ENCODE measurements around the gene WDR49. TPM values are rescaled to one million over a fixed set of nuclear protein-coding genes. Genes with fewer than 3 reads are reported as not detected.

The WDR49 gene
- total RNA-seq, 2 donors from 2014 or later = 0.59 TPM; not detected in 1

DNA sequence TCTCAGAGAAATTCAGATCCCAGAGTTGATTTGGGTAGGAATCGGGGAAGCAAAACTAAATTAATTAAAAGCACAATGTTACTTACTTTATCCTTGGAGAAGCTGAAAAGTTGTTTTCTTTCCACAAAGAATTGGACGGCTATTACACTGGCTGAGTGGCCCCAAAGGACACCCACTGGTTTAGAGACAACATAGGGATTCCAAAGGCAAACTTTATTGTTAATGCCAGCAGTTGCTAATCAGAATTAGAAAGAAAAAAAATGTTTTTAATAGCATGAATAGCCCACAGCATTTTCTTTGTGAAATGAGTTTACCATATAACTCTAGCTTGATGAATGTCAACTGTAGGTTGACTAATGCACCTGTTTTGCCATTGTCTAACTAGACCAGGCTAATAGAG, 51.7 kb downstream of the WDR49 start:
- ATAC-seq (no peak), DNase-seq (ENCODE audit: low spot score) (no peak)
- H3K27me3 Mint-ChIP-seq = peaks cover 0 to 8% of the 10 kb centered on the region in 2 donors
- H3K36me3 Mint-ChIP-seq = no peaks in the 10 kb centered on the region
- no peak overlapping the region for H3K27ac Mint-ChIP-seq
- no peaks in the 10 kb centered on the region for H3K9me3 Mint-ChIP-seq
- H3K4me3 Mint-ChIP-seq = no peak overlapping the region
- no peaks in the 10 kb centered on the region for H3K4me1 Mint-ChIP-seq (ENCODE audit: low read depth in 2 of 2)

DNA sequence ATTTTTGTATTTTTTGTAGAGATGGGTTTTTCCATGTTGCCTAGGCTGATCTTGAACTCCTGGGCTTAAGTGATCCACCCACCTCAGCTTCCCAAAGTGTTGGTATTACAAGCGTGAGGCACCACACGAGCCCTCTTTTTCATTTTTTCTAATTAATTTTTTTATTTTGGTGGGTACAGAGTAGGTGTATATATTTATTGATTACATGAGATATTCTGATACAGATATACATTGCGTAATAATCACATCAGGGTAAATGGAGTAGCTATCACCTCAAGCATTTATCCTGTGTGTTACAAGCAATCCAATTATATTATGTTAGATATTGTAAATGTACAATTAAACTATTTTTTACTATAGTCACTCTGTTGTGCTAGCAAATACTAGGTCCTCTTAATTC, 66.1 kb downstream of the WDR49 start:
- Mint-ChIP-seq H3K27me3 (peaks cover 0 to 7% of the 10 kb centered on the region in 2 donors), H3K36me3 (no peaks in the 10 kb centered on the region), H3K4me1 (ENCODE audit: low read depth in 2 of 2) (no peaks in the 10 kb centered on the region), H3K9me3 (no peaks in the 10 kb centered on the region), H3K4me3 (no peak overlapping the region), H3K27ac (no peak overlapping the region)
- DNase-seq (ENCODE audit: low spot score) (no peak), ATAC-seq (no peak)

DNA sequence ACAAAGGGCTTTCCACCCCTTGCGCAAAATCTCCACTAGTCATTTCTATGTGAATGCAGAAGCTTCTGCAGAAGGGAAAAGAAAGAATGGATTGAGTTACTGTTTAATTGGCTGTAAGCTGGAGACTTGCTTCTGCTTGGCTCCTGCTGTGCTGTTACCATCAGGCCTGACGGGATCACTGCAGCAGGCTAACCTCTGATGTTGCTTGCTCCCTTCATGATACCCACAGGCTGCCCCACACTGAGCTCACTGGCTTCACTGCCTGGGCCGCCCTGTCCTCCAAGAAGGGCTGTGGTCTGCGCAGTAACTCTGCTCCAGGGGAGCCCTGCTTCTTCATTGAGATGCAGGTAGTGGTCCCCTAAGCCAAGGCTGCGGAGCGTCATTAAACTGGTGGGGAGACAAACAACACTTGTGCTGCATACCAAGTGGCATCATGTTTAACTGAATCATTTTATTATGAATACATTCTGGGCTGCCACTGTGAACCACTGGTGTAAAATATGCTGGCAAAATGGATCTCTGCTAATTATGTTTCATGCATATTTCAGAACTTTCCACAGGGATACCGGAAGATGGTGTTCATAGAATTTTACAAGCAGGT, 78.6 kb downstream of the WDR49 start:
- H3K36me3 Mint-ChIP-seq = no peaks in the 10 kb centered on the region
- no peaks in the 10 kb centered on the region for H3K9me3 Mint-ChIP-seq
- DNase-seq (ENCODE audit: low spot score) = no peak
- peaks cover 0 to 8% of the 10 kb centered on the region in 2 donors for H3K27me3 Mint-ChIP-seq
- no peak overlapping the region for H3K27ac Mint-ChIP-seq
- no peaks in the 10 kb centered on the region for H3K4me1 Mint-ChIP-seq (ENCODE audit: low read depth in 2 of 2)
- H3K4me3 Mint-ChIP-seq = no peak overlapping the region
- ATAC-seq = no peak

DNA sequence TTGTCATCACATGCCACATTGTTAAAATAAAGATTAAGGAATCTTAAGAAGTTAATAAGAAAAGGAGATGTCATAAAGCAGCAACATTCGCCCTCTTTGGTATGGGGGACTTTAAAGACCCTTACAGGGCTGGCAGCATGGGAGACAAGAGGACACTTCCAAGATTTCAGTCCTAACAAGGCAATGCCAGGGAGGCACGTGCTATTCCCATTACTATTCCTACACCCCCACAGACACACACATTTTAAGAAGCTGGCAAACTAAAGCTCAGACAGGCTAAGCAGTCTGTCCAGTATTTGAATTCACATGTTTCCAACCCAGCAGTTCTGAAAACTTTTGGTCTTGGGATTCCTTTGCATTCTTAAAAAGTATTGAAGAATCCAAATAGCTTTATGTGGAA, 80.8 kb downstream of the WDR49 start:
- Mint-ChIP-seq H3K9me3 (no peaks in the 10 kb centered on the region), H3K4me1 (ENCODE audit: low read depth in 2 of 2) (no peaks in the 10 kb centered on the region), H3K4me3 (no peak overlapping the region), H3K27ac (no peak overlapping the region), H3K36me3 (no peaks in the 10 kb centered on the region), H3K27me3 (peaks cover 0 to 8% of the 10 kb centered on the region in 2 donors)
- ATAC-seq = no peak
- no peak for DNase-seq (ENCODE audit: low spot score)

DNA sequence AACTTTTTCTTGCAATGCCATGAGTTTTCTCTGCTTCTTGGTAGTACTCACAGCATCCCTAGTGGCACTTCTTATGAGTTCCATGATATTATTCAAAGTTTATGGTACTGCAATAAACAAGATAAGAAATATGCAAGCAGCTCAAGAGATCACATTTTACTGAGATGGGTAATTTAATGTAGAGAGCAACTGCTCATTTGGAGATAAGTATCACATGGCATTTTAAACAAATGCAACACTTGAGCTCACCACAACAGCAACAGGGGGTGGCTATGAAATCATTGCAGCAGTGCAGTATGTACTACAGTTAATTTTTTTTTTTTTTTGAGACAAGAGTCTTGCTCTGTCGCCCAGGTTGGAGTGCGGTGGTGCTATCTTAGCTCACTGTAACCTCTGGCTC, 85.1 kb downstream of the WDR49 start:
- peaks cover 0 to 8% of the 10 kb centered on the region in 2 donors for H3K27me3 Mint-ChIP-seq
- no peaks in the 10 kb centered on the region for H3K9me3 Mint-ChIP-seq
- no peak for ATAC-seq
- H3K4me1 Mint-ChIP-seq (ENCODE audit: low read depth in 2 of 2) = no peaks in the 10 kb centered on the region
- no peak for DNase-seq (ENCODE audit: low spot score)
- no peaks in the 10 kb centered on the region for H3K36me3 Mint-ChIP-seq
- no peak overlapping the region for H3K27ac Mint-ChIP-seq
- H3K4me3 Mint-ChIP-seq = no peak overlapping the region

DNA sequence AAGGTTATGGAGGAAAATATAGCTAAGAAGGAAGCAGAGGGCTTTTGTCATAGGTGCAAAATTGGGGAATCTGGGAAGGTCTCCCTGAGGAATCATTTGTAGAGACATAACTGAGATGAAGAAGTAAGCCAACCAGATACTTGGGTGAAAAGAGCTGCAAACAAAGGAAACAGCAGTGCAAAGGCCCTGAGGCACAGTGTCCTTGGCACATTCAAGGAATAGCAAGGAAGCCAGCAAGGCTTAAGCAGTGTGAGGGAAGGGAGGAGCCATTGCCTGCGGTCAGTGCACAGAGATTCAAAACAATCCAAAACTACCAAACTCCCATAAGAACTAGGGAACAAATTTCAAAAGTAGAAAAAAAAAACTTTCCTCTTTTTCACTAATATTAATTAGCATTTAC, 88.3 kb downstream of the WDR49 start:
- no peaks in the 10 kb centered on the region for H3K9me3 Mint-ChIP-seq
- ATAC-seq = no peak
- no peak overlapping the region for H3K27ac Mint-ChIP-seq
- H3K27me3 Mint-ChIP-seq = no peaks in the 10 kb centered on the region
- H3K4me1 Mint-ChIP-seq (ENCODE audit: low read depth in 2 of 2) = no peaks in the 10 kb centered on the region
- DNase-seq (ENCODE audit: low spot score) = no peak
- no peak overlapping the region for H3K4me3 Mint-ChIP-seq
- no peaks in the 10 kb centered on the region for H3K36me3 Mint-ChIP-seq

DNA sequence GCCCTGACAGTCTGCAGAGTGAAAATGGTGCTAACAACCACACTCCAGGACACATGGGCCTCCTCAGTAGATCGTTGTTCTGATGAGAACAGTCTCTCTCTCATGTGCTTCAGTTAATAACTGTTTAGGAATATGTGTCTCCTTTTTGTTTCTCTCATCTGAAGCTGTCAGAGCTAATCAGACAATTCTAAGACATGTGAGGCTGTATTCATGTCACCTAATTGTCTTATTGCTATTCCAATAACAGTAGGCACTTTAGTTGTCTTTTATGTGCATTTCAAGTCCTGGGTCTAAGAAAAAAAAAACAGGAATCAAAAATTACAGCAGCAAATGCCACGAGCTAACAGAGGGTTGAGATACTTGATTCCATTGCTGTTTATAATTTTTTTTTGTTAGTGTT, 89.1 kb downstream of the WDR49 start:
- H3K4me1 Mint-ChIP-seq (ENCODE audit: low read depth in 2 of 2) = no peaks in the 10 kb centered on the region
- DNase-seq (ENCODE audit: low spot score) (no peak), ATAC-seq (no peak)
- H3K27me3 Mint-ChIP-seq = no peaks in the 10 kb centered on the region
- H3K27ac Mint-ChIP-seq = no peak overlapping the region
- H3K9me3 Mint-ChIP-seq = no peaks in the 10 kb centered on the region
- no peaks in the 10 kb centered on the region for H3K36me3 Mint-ChIP-seq
- H3K4me3 Mint-ChIP-seq = no peak overlapping the region

DNA sequence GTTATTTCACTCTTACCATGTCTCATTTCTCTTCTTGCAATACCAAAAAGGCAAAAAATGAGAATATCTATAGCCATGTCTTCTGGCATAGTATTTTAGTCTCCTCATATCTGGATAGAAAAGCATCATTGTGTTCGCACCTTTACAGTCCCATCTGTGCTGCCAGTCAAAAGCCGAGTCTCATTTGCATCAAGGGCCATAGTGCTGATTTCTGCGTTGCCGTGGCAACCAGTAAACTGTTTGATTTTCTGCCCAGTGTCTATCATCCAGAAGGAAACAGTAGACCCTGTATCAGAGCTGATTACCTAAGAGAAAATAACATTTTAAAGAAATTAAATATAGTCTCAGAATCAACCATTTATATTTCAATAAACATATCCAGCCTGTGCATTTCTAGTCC, 93.8 kb downstream of the WDR49 start:
- no peak for DNase-seq (ENCODE audit: low spot score)
- H3K4me3 Mint-ChIP-seq = no peak overlapping the region
- H3K27ac Mint-ChIP-seq = no peak overlapping the region
- H3K9me3 Mint-ChIP-seq = no peaks in the 10 kb centered on the region
- no peak for ATAC-seq
- peaks cover 0 to 7% of the 10 kb centered on the region in 2 donors for H3K27me3 Mint-ChIP-seq
- no peaks in the 10 kb centered on the region for H3K36me3 Mint-ChIP-seq
- H3K4me1 Mint-ChIP-seq (ENCODE audit: low read depth in 2 of 2) = no peaks in the 10 kb centered on the region

DNA sequence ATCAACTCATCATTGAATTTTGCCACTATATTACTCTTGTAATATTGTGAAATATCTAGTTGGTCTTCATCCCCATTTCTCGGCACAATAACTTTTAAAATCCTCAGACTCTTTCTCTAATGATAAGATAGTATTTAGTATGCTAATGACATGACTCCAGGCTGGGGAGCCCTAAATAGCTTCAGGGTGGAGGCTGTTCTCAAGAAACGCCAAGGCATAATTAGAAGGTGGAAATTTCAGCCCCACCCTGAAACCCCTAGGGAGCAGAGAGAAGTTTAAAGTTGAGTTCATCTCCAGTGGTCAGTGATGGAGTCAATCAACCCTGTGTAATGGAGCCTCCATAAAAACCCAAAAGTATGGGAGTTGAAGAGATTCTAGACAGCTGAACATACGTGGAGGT, 98.8 kb downstream of the WDR49 start:
- Mint-ChIP-seq H3K4me1 (ENCODE audit: low read depth in 2 of 2) (no peaks in the 10 kb centered on the region), H3K4me3 (no peak overlapping the region), H3K9me3 (no peaks in the 10 kb centered on the region), H3K27ac (no peak overlapping the region), H3K27me3 (peaks cover 0 to 7% of the 10 kb centered on the region in 2 donors), H3K36me3 (no peaks in the 10 kb centered on the region)
- ATAC-seq (no peak), DNase-seq (ENCODE audit: low spot score) (no peak)

DNA sequence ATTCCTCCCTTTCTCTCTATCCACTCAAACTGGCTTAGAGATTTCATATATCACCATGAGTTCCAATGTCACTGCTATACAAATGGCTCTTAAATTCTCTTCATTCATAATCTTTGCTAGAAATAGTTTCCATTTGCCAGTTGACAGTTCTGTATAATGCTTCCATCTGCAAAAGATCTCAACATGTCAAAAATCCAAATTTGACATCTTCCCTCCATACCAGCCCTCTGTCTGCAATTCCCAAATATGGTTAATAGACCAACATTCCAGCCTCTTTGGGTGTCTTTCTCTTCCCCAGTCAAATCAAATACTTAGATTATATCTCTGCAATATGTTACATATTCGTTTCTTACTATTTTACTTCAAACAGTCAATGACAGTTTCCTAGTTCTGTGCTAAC, 115.7 kb downstream of the WDR49 start:
- Mint-ChIP-seq H3K27ac (no peak overlapping the region), H3K4me3 (no peak overlapping the region), H3K9me3 (peaks cover 10% of the 10 kb centered on the region), H3K4me1 (ENCODE audit: low read depth in 2 of 2) (no peaks in the 10 kb centered on the region), H3K36me3 (peaks cover 5% of the 10 kb centered on the region), H3K27me3 (no peaks in the 10 kb centered on the region)
- ATAC-seq (no peak), DNase-seq (ENCODE audit: low spot score) (no peak)

DNA sequence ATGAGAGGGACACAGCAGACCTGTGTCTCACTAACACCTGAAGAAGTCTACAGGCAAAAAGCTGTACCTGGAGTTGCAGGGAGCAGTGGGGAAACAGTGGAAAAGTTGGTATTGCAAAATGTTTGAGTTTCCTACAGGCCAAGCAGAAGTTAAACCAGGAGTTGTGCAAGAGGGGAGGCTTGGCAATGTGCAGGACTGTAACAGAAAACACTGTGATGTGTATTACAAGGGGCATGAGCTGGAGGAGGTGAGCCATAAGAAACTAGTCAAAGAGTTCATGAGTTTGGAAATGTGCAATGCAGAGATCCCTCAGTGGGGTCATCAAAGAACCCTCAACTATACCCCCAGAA, 132.8 kb downstream of the WDR49 start:
- DNase-seq (ENCODE audit: low spot score) (no peak), ATAC-seq (no peak)
- peaks cover 3% of the 10 kb centered on the region for H3K9me3 Mint-ChIP-seq
- H3K4me3 Mint-ChIP-seq = no peak overlapping the region
- H3K4me1 Mint-ChIP-seq (ENCODE audit: low read depth in 2 of 2) = no peaks in the 10 kb centered on the region
- no peak overlapping the region for H3K27ac Mint-ChIP-seq
- H3K36me3 Mint-ChIP-seq = no peaks in the 10 kb centered on the region
- H3K27me3 Mint-ChIP-seq = no peaks in the 10 kb centered on the region

DNA sequence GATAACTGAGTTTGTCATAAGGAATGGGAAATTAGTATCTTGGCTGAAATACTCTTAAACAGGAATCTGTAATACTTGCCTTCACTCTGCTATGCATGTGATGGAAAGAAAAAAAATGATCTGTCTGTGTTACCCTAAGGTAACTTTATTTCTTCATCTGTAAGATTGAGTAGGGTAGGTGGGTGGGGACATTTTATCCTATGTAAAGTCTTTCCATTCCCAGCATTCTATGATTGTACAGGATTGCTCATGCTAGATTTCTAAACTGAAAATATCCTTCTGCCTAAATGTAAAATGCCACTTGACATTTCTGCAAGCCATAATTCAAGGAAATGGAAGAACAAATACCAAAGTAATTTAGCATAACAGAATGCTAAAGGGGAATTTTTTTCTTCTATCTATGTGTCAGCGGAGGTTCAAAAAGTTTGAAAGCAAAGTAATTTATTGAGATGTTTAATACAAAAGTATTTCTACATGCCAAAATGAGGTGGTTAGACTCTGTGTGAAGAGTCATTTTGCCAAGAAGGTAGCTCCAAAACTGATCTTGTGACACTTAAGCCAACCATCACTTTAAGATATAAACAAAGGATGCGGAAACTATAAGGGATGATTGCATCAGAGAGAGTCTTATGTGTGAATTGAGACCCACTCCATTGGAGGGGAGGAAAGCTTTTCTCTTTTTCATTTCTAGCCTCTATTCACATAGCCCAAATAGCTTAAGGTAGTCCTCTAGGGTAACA, 133.3 kb downstream of the WDR49 start:
- Mint-ChIP-seq H3K27me3 (no peaks in the 10 kb centered on the region), H3K4me1 (ENCODE audit: low read depth in 2 of 2) (no peaks in the 10 kb centered on the region), H3K36me3 (no peaks in the 10 kb centered on the region), H3K9me3 (peaks cover 3% of the 10 kb centered on the region), H3K27ac (no peak overlapping the region), H3K4me3 (no peak overlapping the region)
- ATAC-seq (no peak), DNase-seq (ENCODE audit: low spot score) (no peak)

DNA sequence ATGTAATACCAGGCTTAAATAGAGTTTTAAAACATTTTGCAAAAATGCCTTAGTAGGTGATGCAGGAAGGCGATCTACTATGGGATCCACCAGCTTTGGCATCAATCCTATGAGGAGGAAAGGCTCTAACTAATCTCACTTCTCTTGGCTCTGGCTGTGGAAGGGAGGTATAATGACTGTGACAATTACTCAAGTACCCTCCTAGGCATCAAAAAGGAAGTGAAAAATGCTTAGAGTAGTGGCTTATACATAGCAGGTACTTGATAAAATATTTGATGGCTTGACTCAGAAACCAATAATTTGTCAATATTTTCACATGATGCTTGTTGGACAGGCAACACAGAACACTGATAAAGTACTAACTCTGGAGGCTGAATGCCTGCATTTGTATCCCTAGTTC, 145.8 kb downstream of the WDR49 start:
- ATAC-seq = no peak
- Mint-ChIP-seq H3K36me3 (no peaks in the 10 kb centered on the region), H3K27ac (no peak overlapping the region), H3K9me3 (peaks cover 4% of the 10 kb centered on the region), H3K27me3 (no peaks in the 10 kb centered on the region), H3K4me1 (ENCODE audit: low read depth in 2 of 2) (no peaks in the 10 kb centered on the region), H3K4me3 (no peak overlapping the region)
- no peak for DNase-seq (ENCODE audit: low spot score)

DNA sequence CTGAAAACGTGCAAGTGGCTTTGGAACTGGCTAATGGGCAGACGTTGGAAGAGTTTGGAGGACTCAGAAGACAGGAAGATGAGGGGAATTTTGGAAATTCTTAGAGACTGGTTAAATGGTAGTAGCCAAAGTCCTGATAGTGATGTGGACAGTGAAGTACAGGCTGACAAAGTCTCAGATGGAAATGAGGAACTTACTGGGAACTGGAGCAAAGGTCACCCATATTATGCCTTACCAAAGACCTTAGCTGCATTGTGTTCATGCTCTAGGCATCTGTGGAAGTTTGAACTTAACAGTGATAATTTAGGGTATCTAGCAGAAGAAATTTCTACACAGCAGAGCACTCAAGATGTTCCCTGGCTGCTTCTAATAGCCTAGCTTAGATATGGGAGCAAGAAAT, 151.3 kb downstream of the WDR49 start:
- no peak for DNase-seq (ENCODE audit: low spot score)
- Mint-ChIP-seq H3K9me3 (peaks cover 4% of the 10 kb centered on the region), H3K4me1 (ENCODE audit: low read depth in 2 of 2) (no peaks in the 10 kb centered on the region), H3K27ac (no peak overlapping the region), H3K4me3 (no peak overlapping the region), H3K36me3 (no peaks in the 10 kb centered on the region), H3K27me3 (no peaks in the 10 kb centered on the region)
- no peak for ATAC-seq

DNA sequence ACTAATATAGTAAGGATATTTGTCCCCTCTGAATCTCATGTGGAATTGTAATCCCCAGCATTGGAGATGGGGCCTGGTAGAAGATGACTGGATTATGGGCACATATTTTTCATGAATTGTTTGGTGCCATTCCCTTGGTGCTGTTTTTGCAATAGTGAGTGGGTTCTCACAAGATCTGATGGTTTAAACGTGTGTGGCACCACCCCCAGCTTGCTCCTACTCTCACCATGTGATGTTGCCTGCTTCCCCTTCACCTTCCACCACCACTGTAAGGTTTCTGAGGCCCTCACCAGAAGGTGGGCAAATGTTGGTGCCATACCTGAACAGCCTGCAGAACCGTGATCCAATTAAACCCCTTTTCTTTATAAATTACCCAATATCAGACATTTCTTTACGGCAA, 151.8 kb downstream of the WDR49 start:
- no peak for DNase-seq (ENCODE audit: low spot score)
- Mint-ChIP-seq H3K4me3 (no peak overlapping the region), H3K27me3 (no peaks in the 10 kb centered on the region), H3K27ac (no peak overlapping the region), H3K4me1 (ENCODE audit: low read depth in 2 of 2) (no peaks in the 10 kb centered on the region), H3K36me3 (no peaks in the 10 kb centered on the region), H3K9me3 (peaks cover 4% of the 10 kb centered on the region)
- ATAC-seq = no peak

Data from natural killer cell treated with Interleukin-12 subunit alpha and Interleukin-12 subunit beta and Interleukin-15 and Interleukin-18, amount 100 ng/mL, for 72 hours (primary cell).